Medulla oblongata (tissue), 1 donor: ENCODE measurements around the gene GLRX5.
"Not testable (repeated sequence)": the region's sequence is repeated elsewhere in the genome, so short reads cannot be mapped to it uniquely, and the experiment has no call there.

Experiments used
- DNase-seq: peaks from one replicate; pipeline ENCODE4 v3.0.0-alpha.2; 2015; ENCODE audit errors: extremely low spot score

GLRX5 gene

DNA sequence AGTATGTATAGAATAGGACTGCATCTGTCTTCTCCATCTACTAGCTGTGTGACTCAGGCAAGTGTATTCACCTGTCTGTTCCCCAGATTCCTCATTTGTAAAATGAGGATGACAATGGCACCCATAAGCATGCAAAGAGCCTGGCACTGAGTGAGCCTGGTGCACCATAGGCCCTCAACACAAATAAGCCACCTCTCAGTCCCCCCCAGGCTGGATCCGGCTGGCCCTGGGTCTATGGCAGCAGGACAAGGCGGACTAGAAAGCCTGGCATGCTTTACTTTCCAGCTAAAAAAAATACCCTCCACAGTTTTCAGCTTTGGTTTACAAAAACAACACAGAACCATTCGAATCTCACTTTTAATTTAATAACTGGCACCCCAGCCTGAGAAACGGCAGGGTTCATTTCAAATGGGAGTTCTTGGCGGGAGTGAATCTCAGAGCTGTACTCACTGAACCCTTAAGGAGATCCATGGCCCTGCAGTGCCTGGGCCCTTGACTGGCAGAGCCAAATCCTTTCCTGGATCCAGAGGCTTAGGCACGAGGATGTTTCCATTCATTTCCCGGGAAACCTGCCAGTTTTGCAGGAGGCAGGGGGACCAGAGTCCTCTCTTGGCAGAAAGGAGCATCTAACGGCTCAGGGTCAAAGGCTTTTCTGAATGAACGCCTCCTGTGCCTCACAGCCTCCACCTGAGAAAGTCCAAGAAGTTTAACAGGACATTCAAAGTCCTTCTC, 36.1 kb upstream of the GLRX5 start:
- peak; percentile 94 for DNase-seq

DNA sequence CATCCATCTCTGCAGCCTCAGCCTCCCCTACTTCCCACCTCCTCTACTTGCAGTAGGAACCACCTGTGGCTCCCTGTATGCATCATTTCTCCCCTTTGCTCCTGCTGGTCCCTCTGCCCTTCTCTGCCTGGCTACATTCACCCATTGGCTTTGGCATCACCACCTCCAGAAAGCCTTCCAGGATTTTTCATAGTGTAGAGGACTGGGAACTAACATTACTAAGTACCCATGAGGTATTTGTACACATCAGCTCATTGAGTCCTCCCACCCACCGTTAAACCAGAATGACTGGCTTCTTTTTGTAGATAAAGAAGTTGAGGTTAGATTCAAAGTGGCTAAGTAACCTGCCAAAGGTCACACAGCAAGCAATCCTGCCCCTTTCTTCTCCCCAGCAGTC, 35.5 kb upstream of the GLRX5 start:
- DNase-seq = no peak

DNA sequence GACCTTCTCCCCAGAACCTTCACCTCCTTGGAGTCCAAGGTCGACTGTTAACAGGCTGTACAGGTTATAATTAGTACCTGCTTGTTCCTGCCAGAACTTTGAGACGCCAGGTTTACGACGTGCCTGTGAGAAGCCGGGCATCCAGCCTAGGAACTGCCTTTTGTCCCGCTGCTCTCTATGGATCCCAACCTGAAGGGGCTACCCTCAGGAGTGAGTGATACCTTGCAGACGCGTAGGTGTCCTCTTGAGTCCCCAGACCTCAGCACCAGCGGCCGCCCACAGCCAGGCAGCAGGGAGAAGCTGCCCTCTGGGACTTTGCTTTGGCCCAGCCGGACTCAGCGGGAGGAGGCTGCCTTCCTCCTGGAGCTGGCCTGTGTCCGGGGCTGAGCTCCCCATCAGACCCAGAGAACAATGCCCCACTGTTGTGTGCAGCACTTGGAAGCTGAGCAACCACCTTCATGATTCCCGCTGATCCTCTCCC, 34.6 kb upstream of the GLRX5 start:
- peak; percentile 90 for DNase-seq

GRCh38 chr14:95500772-95501401, 34.0 kb upstream of the GLRX5 start:
- peak; percentile 75 for DNase-seq

GRCh38 chr14:95502381-95502950, 32.4 kb upstream of the GLRX5 start:
- no peak for DNase-seq

DNA sequence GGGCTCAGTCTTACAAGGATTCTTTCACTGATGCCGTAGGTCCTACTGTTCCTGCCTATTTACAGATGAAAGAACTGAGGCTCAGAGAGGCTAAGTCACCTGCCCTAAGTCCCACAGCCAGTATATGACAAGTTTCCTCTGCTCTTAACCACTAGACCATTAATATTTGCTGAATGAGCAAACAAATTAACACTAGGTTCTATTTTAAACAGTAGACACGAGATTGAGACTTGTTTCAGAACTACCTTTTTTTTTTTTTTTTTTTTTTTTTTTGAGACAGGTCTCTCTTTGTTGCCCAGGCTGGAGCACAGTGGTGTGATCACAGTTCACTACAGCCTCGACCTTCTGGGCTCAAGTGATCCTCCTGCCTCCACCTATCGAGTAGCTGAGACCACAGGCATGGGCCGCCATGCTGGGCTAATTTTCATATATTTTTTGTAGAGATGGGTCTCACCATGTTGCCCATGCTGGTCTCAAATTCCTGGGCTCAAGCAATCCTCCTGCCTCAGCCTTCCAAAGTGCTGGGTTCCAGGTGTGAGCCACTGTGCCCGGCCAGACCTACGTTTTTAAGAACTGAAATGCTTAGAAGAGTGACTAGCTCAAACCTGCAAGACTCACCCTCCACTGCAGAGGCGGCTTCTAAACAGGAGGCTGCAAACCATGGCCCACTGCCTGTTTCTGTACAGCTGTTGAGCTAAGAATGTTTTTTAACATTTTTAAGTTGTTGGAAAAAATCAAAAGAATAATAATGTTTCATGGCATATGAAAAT, 31.3 kb upstream of the GLRX5 start:
- DNase-seq = no peak

- no peak for DNase-seq
Observed at GRCh38 chr14:95504135-95505029, 30.5 kb upstream of the GLRX5 start.

DNA sequence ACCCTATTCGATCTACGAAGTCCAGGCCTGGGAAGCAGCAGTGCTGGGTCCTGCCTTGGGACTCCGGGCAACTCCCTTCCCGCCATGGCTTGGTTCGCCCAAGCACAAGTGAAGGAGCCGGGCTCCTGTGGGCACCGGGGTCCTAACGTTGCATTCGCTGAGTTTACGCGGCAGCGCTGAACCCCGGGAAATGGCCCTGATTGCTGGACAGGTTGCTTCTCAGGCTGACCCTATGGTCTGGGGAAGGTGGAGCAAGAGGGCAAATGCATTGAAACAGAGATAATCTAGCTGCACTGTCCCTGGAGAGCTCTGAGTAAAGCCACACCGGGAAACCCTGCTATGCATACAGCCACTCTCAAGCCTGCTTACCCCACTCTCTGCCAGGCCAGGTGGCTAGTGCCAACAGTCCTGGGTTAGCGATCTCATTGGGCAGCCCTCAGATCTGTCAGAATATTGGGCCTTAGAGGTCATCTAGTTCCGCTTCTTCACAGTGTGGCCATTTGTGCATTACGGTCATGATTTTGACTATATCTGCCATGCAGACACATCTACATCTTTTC, 29.7 kb upstream of the GLRX5 start:
- no peak for DNase-seq

GRCh38 chr14:95507174-95507573, 27.7 kb upstream of the GLRX5 start:
- DNase-seq = peak; percentile 88

GRCh38 chr14:95507701-95508103, 27.1 kb upstream of the GLRX5 start:
- no peak for DNase-seq

GRCh38 chr14:95508377-95508776, 26.5 kb upstream of the GLRX5 start:
- no peak for DNase-seq

GRCh38 chr14:95509495-95509894, 25.4 kb upstream of the GLRX5 start:
- no peak for DNase-seq

DNA sequence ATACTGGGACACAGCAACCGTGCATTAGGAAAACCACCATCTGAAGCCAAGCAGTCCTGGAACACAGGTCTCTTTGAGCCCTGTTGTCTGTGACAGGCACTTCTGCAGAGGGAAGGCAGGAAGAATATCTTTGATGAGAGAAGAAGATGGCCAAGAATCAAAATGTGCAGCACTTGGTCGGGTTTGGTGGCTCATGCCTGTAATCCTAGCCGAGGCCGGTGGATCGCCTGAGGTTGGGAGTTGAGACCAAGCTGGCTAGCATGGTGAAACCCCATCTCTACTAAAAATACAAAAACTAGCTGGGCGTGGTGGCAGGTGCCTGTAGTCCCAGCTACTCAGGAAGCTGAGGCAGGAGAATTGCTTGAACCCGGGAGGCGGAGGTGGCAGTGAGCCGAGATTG, 24.5 kb upstream of the GLRX5 start:
- not testable (repeated sequence) for DNase-seq

GRCh38 chr14:95510804-95511203, 24.0 kb upstream of the GLRX5 start:
- no peak for DNase-seq

GRCh38 chr14:95511687-95512086, 23.2 kb upstream of the GLRX5 start:
- DNase-seq = no peak

- DNase-seq = no peak
Observed at GRCh38 chr14:95513291-95513690, 21.6 kb upstream of the GLRX5 start.

GRCh38 chr14:95514131-95515079, 20.4 kb upstream of the GLRX5 start:
- no peak for DNase-seq

GRCh38 chr14:95515080-95515489, 19.8 kb upstream of the GLRX5 start:
- peak; percentile 71 for DNase-seq
